Hepatocyte (in vitro differentiated cells): ENCODE results near the gene CEP85L. TPM values are rescaled to one million over a fixed set of nuclear protein-coding genes. Genes with fewer than 3 reads are reported as not detected.

ENCODE experiments used
- DNase-seq: peaks from one replicate; pipeline ENCODE4 v3.0.0-alpha.2; 2016; ENCODE audit warnings: low spot score
- H2AFZ ChIP-seq: fragments of 200-600 bp; sonication (generic); 2 replicates; pipeline ENCODE4 v1.6.0; 2016; ENCODE audit warnings: antibody characterized with exemption, mild to moderate bottlenecking
- H3K27ac ChIP-seq: fragments of 200-600 bp; sonication (generic); 2 replicates; pipeline ENCODE4 v1.5.1; 2016; ENCODE audit warnings: mild to moderate bottlenecking
- H3K27me3 ChIP-seq: fragments of 200-600 bp; sonication (generic); 2 replicates; pipeline ENCODE4 v1.6.1; 2016
- H3K36me3 ChIP-seq: fragments of 200-600 bp; sonication (generic); replicated peaks from 2 replicates; pipeline ENCODE4 v1.5.1; 2016; ENCODE audit warnings: low read depth; ENCODE audit not compliant: insufficient read depth
- H3K4me1 ChIP-seq: fragments of 200-600 bp; sonication (generic); 2 replicates; pipeline ENCODE4 v1.5.1; 2016; ENCODE audit warnings: mild to moderate bottlenecking, moderate library complexity; ENCODE audit not compliant: insufficient read depth
- H3K4me2 ChIP-seq: fragments of 200-600 bp; sonication (generic); 2 replicates; pipeline ENCODE4 v1.6.0; 2016
- H3K4me3 ChIP-seq: fragments of 200-600 bp; sonication (generic); 2 replicates; pipeline ENCODE4 v1.5.1; 2016; ENCODE audit warnings: mild to moderate bottlenecking
- H3K79me2 ChIP-seq: fragments of 200-600 bp; sonication (generic); 2 replicates; pipeline ENCODE4 v1.6.0; 2017; ENCODE audit warnings: mild to moderate bottlenecking
- H3K9me2 ChIP-seq: fragments of 200-600 bp; sonication (generic); replicated peaks from 2 replicates; pipeline ENCODE4 v1.6.0; 2017; ENCODE audit warnings: mild to moderate bottlenecking; ENCODE audit not compliant: insufficient read depth
- H3K9me3 ChIP-seq: fragments of 200-600 bp; sonication (generic); 2 replicates; pipeline ENCODE4 v1.5.1; 2016; ENCODE audit warnings: low read depth, mild to moderate bottlenecking
- H4K20me1 ChIP-seq: fragments of 200-600 bp; sonication (generic); 2 replicates; pipeline ENCODE4 v1.6.0; 2016; ENCODE audit warnings: mild to moderate bottlenecking; ENCODE audit not compliant: insufficient read depth, poor library complexity, severe bottlenecking
- EZH2 ChIP-seq: fragments of 200-600 bp; sonication (generic); IDR thresholded peaks from 2 replicates; pipeline ENCODE4 v1.6.1; 2016; ENCODE audit warnings: antibody characterized with exemption, mild to moderate bottlenecking, borderline replicate concordance
- EZH2phosphoT487 ChIP-seq: fragments of 200-600 bp; sonication (generic); IDR thresholded peaks from one replicate; pipeline ENCODE4 v1.6.1; 2018; ENCODE audit warnings: antibody characterized with exemption, mild to moderate bottlenecking, low read depth, moderate library complexity; ENCODE audit not compliant: unreplicated experiment, severe bottlenecking
- WGBS: methylation state at CpG from one replicate; pipeline ENCODE4 v1.1.6; 2016; ENCODE audit warnings: low lambda C conversion rate; ENCODE audit errors: missing lambda C conversion rate; 5-methylcytosine and 5-hydroxymethylcytosine counted together
- polyA plus RNA-seq: library from polyadenylated mRNA; unstranded; fragments of >200 nt; fragmentation: Nextera tagmentation; extraction: Ambion mirVana; gene quantifications from 2 replicates; pipeline ENCODE4 v1.2.1, GENCODE V29; 2016
- total RNA-seq: library from RNA; depleted of rRNA; stranded (reverse); fragments of >200 nt; gene quantifications from 2 replicates; pipeline ENCODE4 v1.2.3, GENCODE V29; 2014
- TF ChIP-seq, protein P1 (sequence below): fragments of 200-600 bp; sonication (generic); IDR thresholded peaks from 2 replicates; pipeline ENCODE4 v1.5.1; 2016; ENCODE audit warnings: antibody characterized with exemption, mild to moderate bottlenecking; ENCODE audit not compliant: poor library complexity

Gene CEP85L
- total and polyA plus RNA-seq, 2 experiments from 2014 or later: 17.8 to 38.5 TPM

DNA sequence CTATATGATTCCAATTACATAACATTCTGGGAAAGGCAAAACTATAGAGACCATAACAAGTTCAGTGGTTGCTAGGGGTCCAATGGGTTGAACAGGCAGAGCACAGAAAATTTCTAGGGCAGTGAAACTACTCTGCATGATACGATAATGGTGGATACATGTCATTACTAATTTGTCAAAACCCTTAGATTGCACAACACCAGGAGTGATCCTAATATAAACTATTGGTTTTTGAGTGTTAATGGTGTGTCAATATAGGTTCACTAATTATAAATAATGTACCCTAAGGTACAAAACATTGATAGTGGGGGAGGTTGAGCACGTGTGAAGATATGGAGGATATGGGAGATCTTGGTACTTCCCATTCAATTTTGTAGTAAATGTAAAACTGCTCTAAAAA lies 145.7 kb downstream of the CEP85L start:
- Histone ChIP-seq H3K9me3 (no peaks in the 10 kb centered on the region), H3K27ac (no peak overlapping the region), H3K4me1 (no peaks in the 10 kb centered on the region), H3K4me3 (no peak overlapping the region), H3K27me3 (no peaks in the 10 kb centered on the region), H3K9me2 (no peaks in the 10 kb centered on the region), H3K36me3 (no peaks in the 10 kb centered on the region), H2AFZ (no peak overlapping the region), H3K79me2 (peaks cover 2% of the 10 kb centered on the region), H4K20me1 (peaks cover 4% of the 10 kb centered on the region), H3K4me2 (no peak overlapping the region)
- DNase-seq: no peak
- TF ChIP-seq, protein P1, sequence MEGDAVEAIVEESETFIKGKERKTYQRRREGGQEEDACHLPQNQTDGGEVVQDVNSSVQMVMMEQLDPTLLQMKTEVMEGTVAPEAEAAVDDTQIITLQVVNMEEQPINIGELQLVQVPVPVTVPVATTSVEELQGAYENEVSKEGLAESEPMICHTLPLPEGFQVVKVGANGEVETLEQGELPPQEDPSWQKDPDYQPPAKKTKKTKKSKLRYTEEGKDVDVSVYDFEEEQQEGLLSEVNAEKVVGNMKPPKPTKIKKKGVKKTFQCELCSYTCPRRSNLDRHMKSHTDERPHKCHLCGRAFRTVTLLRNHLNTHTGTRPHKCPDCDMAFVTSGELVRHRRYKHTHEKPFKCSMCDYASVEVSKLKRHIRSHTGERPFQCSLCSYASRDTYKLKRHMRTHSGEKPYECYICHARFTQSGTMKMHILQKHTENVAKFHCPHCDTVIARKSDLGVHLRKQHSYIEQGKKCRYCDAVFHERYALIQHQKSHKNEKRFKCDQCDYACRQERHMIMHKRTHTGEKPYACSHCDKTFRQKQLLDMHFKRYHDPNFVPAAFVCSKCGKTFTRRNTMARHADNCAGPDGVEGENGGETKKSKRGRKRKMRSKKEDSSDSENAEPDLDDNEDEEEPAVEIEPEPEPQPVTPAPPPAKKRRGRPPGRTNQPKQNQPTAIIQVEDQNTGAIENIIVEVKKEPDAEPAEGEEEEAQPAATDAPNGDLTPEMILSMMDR: no peak
- TF ChIP-seq EZH2 (no peak), EZH2phosphoT487 (no peak)
- WGBS: 91% methylated on average over 2 of the region's 2 CpGs

DNA sequence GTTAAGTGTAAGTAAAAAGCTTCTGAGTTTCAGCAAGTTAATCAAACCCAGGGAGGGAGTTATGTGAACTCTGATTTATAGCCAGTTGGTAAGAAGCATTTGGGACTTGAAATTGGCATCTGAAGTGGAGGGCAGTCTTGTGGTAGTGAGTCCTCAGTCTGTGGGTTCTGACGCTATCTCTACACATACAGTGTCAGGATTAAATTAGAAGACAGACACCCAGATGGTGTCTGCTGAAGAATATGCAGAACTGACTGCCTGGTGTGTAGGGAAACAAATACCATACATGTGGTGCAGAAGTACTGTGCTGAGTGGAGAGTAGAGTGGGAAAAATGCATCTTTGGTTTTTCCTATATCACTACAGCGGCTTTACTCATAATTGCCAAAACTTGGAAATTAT lies 146.8 kb downstream of the CEP85L start:
- WGBS: 98% methylated on average over 2 of the region's 2 CpGs
- no peaks in the 10 kb centered on the region for H3K27me3 ChIP-seq
- no peak for DNase-seq
- peaks cover 5% of the 10 kb centered on the region for H3K79me2 ChIP-seq
- H3K4me2 ChIP-seq: no peak overlapping the region
- H2AFZ ChIP-seq: no peak overlapping the region
- no peaks in the 10 kb centered on the region for H3K4me1 ChIP-seq
- H3K36me3 ChIP-seq: no peaks in the 10 kb centered on the region
- no peak overlapping the region for H3K4me3 ChIP-seq
- TF ChIP-seq EZH2phosphoT487: no peak
- no peaks in the 10 kb centered on the region for H3K9me2 ChIP-seq
- H3K27ac ChIP-seq: no peak overlapping the region
- no peaks in the 10 kb centered on the region for H4K20me1 ChIP-seq
- no peaks in the 10 kb centered on the region for H3K9me3 ChIP-seq

DNA sequence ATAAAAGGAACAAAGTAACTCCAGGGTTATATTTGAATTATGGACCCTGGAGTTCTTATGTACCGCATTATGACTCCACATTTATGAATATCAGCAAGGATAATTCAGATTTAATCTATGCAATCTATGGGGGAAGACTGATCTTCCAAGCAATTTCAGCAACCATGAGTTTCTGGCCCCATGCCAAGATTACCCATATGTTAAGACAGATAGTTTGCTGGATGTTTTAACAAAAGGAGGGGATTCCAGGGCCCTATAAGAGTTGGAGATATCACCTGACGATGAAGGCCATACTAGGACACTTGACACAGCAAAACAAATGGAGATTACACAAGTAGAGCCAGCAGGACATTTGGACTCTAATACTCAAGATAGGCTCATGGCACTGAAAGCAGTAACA lies 149.2 kb downstream of the CEP85L start:
- Histone ChIP-seq H4K20me1 (no peaks in the 10 kb centered on the region), H3K79me2 (peaks cover 10% of the 10 kb centered on the region), H3K4me2 (no peak overlapping the region), H3K9me2 (no peaks in the 10 kb centered on the region), H3K27ac (no peak overlapping the region), H3K9me3 (no peaks in the 10 kb centered on the region), H3K4me1 (no peaks in the 10 kb centered on the region), H2AFZ (no peak overlapping the region), H3K4me3 (no peak overlapping the region), H3K36me3 (no peaks in the 10 kb centered on the region), H3K27me3 (no peaks in the 10 kb centered on the region)
- TF ChIP-seq EZH2phosphoT487: no peak
- TF ChIP-seq EZH2: no peak
- TF ChIP-seq, protein P1: no peak
- 78% methylated on average over 2 of the region's 2 CpGs for WGBS
- peak; percentile 8 for DNase-seq

DNA sequence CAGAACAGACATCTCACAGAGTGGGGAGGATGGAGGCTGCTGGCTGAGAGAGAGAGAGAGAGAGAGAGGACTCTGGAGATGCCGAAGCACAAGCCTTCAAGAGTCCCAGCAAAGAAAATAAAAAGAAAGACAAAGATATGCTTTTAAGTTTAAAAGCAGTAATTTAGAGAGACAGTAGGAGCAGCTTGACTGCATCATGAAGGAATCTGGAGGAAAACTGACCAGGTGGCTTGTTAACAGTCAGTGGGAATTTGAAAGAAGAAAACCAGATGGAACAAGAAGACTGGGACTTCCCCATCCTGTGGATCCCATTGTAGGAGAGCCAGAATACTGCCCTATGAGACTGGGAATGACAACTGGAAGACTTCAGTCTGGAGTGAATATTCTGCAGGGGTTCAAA lies 149.6 kb downstream of the CEP85L start:
- H3K9me2 ChIP-seq: no peaks in the 10 kb centered on the region
- H3K4me2 ChIP-seq: no peak overlapping the region
- H3K79me2 ChIP-seq: peaks cover 10% of the 10 kb centered on the region
- H3K4me3 ChIP-seq: no peak overlapping the region
- H2AFZ ChIP-seq: no peak overlapping the region
- WGBS: 84% methylated on average over 1 of the region's 1 CpG
- no peaks in the 10 kb centered on the region for H3K9me3 ChIP-seq
- DNase-seq: no peak
- H4K20me1 ChIP-seq: no peaks in the 10 kb centered on the region
- H3K27me3 ChIP-seq: no peaks in the 10 kb centered on the region
- H3K27ac ChIP-seq: no peak overlapping the region
- no peak for TF ChIP-seq EZH2
- TF ChIP-seq EZH2phosphoT487: no peak
- TF ChIP-seq, protein P1: no peak
- H3K4me1 ChIP-seq: no peaks in the 10 kb centered on the region
- H3K36me3 ChIP-seq: no peaks in the 10 kb centered on the region
